GM03348 (cell line): ENCODE measurements around the gene MT1M.
A peak's percentile ranks its signal among the peaks of the same experiment; 100 is the strongest.
"Not testable (repeated sequence)": the region's sequence is repeated elsewhere in the genome, so short reads cannot be mapped to it uniquely, and the experiment has no call there.

Experiments used
- DNase-seq: peaks from one replicate; pipeline ENCODE4 v3.0.0; 2012; ENCODE audit warnings: low spot score

The MT1M gene

DNA sequence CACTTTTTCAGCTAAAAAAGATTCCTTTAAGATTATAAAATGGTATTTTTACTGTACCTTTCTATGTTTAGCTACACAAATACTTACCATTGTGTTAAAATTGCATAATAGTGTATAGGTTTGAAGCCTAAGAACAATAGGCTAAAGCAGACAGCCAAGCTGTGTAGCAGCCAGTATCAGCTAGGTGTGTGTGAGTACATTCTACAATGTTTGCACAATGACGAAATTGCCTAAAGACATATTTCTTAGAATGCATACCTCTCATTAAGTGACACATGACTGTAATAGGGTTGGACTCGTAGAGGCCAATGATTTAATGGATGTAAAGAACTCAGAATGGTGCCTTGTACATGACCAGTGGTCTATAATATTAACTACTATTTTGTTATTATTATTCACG lies 17.4 kb downstream of the MT1M start:
- DNase-seq = no peak

- DNase-seq = no peak
Observed at GRCh38 chr16:56651586-56651985, 19.1 kb downstream of the MT1M start, which contains the start of gene MT1B. Gene MT1B, plus strand, starts transcription at chr16:56651886. Its CDS starts 68 bp downstream, at chr16:56651954.

- no peak for DNase-seq
Observed at GRCh38 chr16:56652600-56652999, 20.1 kb downstream of the MT1M start.

DNA sequence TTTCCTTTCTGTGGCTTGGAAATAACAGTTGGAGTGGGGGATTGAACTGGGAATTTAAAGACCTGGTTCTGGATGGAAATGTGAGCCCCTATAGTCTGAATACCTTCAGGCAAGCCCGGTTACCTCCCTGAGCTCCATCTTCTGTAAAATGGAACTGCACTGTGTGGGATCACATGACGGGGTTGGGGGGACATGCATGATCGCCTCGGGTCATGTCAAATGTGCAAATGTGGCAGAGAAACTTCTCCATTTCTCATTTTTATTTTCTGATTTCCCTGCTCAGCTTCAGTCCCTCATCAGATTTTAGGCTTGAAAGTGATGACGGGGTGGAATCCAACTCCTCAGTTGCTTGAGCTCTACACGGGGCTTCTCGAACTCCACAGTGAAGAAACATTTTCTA lies 20.8 kb downstream of the MT1M start:
- DNase-seq = no peak

GRCh38 chr16:56657555-56658326 lies 25.3 kb downstream of the MT1M start, which contains the start of gene MT1F:
Gene MT1F, plus strand, starts transcription at chr16:56657959. Its CDS starts 100 bp downstream, at chr16:56658059.
- peak; percentile 32 for DNase-seq

GRCh38 chr16:56658327-56658875 lies 25.9 kb downstream of the MT1M start:
- DNase-seq = no peak

GRCh38 chr16:56662357-56663354 lies 30.2 kb downstream of the MT1M start:
- DNase-seq = no peak

DNA sequence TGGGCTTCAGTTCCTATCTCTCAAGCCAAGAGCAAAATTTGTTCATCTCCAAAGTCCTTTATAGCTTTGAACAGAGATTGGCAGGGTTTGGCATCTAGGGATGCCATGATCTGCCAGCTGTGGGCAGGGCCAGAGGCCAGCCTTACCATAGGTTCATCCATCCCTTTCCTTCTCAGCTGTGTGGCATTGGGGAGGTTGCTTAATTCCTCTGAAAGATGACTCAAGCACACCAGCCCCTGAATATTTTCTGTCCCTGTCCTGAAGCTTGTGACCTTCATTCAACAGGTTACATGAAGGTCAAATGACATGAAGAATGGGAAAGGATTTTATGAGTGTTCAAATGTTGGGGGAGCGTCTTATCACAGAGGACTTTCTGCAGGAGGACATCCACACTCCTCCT lies 32.0 kb downstream of the MT1M start:
- DNase-seq = no peak

DNA sequence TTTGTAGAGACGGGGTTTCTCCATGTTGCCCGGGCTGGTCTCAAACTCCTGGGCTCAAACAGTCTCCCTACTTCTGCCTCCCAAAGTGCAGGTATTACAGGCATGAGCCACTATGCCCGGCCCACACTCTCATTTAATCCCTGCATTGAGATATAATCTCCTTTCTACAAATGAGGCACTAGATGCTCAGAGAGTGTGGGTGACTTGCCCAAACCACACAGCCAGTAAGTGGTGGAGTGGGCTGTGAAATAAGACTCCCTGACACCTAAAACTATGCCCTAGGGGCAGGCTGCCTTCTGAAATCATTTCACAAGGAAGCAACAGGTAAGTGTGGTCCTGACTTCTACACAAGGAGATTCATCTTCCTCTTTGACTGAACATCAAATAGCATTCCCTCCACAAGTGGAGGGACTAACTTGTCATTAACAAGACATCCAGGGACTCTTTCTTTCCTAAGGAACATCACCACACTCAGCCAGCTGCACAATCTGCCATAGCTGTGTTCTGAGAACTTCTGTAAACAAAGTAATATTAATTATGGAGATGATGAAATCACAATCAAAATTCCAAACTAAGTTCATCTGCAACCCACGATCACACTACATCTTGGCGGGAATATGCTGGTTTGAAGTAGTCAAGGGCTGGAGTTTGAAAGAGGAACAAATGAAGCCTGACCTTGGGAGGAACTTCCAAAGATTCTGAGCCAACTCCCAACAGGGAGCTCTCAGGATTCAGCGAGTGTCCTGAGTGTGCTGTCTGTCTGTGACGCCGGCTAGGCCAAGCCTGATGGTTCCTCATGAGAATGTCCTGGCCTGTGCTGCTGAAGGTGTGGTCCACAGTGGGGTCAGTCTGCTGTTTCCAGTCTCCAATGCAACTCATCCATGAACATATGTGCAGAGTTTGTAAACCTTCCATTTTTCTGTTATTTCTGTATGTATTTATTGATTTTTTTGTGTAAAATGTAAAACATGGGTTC lies 33.1 kb downstream of the MT1M start:
- DNase-seq = not testable (repeated sequence)

- DNase-seq = no peak
Observed at GRCh38 chr16:56667581-56668571, 35.4 kb downstream of the MT1M start, which contains the start of gene MT1G. Gene MT1G, minus strand, starts transcription at chr16:56668065. Its CDS starts 72 bp downstream, at chr16:56667993.

DNA sequence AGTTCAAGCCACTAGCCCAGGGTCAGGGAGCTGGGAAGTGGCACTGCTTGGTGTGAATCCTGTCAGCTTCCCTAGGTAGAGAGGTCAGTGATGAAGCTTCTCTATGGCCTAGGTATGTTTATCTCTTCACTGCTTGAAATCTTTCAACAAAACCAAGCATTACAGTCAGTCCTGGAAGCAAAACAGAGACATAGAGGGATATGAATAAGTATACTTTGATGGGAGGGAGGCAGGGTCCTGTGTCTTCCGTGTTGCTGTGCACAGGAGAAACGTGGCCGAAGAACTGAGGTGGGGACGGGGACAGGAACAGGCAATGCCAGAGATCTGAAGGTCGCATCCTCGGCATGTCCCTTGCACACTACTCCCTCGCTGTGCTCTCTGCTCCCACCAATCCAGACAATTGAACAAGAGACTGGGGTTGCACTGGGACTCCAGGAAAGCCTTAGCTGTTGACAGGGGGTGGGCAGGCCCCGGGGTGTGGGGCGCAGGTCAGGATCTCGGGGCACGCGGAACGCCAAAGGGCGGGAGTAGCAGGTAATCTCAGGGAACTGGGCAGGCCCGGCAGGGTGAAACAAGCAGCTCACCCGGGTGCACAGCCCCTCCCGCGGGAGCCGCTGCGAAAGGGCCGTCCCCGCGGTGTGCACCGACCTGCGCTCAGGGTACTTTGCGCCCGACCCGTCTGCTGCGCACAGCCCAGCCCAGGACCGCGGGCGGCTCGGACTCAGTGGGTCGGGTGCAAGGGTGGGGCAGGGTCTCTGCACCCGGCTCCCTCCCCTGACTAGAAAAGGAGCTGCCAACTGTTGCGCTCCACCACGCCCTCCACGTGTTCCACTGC lies 36.8 kb downstream of the MT1M start, which contains the start of gene MT1H:
TSS of gene MT1H (plus strand) at position 810 of the 835 bp plus-strand sequence. CDS start 71 bp downstream, outside the sequence.
- no peak for DNase-seq

- DNase-seq = no peak
Observed at GRCh38 chr16:56669840-56670619, 37.6 kb downstream of the MT1M start.

GRCh38 chr16:56670620-56670934 lies 38.1 kb downstream of the MT1M start:
- no peak for DNase-seq

DNA sequence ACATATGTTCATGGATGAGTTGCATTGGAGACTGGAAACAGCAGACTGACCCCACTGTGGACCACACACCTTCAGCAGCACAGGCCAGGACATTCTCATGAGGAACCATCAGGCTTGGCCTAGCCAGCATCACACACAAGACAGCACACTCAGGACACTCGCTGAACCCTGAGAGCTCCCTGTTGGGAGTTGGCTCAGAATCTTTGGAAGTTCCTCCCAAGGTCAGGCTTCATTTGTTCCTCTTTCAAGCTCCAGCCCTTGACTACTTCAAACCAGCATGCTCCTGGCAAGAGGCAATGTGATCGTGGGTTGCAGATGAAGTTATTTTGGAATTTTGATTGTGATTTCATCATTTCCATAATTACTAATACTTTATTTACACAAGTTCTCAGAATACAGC lies 39.2 kb downstream of the MT1M start:
- not testable (repeated sequence) for DNase-seq

- not testable (repeated sequence) for DNase-seq
Observed at GRCh38 chr16:56672171-56672570, 39.7 kb downstream of the MT1M start.

- no peak for DNase-seq
Observed at GRCh38 chr16:56672761-56673536, 40.5 kb downstream of the MT1M start.

GRCh38 chr16:56673921-56674320 lies 41.5 kb downstream of the MT1M start:
- no peak for DNase-seq
